Gastrocnemius medialis (tissue), 4 donors: ENCODE data around the gene WFDC13. TPM values are rescaled to one million over a fixed set of nuclear protein-coding genes. Genes with fewer than 3 reads are reported as not detected.

ENCODE experiments used
- ATAC-seq, 2 donors: fragments of 150-250 bp; one replicate each; pipeline ENCODE4 v1.9.1; 2016
- DNase-seq, 2 donors: peaks; one replicate each; pipeline ENCODE4 v3.0.0-alpha.2; 2019
- H3K27ac ChIP-seq, 4 donors: fragments of 200-600 bp; sonication (generic); 1 replicate in 1 of 4; 2 replicates in 3 of 4; pipeline ENCODE4 v1.5.1; 2016 to 2018; ENCODE audit warnings: mild to moderate bottlenecking in 2 of 4, moderate library complexity in 1 of 4
- H3K27me3 ChIP-seq, 3 donors: fragments of 200-600 bp; sonication (generic) in 2 of 3; 1 replicate in 1 of 3; 2 replicates in 2 of 3; pipeline versions ENCODE4 v1.5.1 to v1.6.0; 2016 to 2019; ENCODE audit warnings: mild to moderate bottlenecking in 1 of 3, moderate library complexity in 1 of 3
- H3K36me3 ChIP-seq, 2 donors: fragments of 200-600 bp; sonication (generic) in 1 of 2; one replicate each; pipeline ENCODE4 v1.5.1; 2017 to 2018
- H3K4me1 ChIP-seq, 2 donors: fragments of 200-600 bp; sonication (generic) in 1 of 2; one replicate each; pipeline ENCODE4 v1.5.1; 2016 to 2017; ENCODE audit warnings: mild to moderate bottlenecking in 2 of 2
- H3K4me3 ChIP-seq, 4 donors: fragments of 200-600 bp; sonication (generic) in 3 of 4; 1 replicate in 1 of 4; 2 replicates in 3 of 4; pipeline ENCODE4 v1.5.1; 2016 to 2019; ENCODE audit warnings: mild to moderate bottlenecking in 2 of 4
- H3K9me3 ChIP-seq, 3 donors: fragments of 200-600 bp; sonication (generic) in 2 of 3; 1 replicate in 1 of 3; 2 replicates in 2 of 3; pipeline ENCODE4 v1.5.1; 2016 to 2019
- CTCF ChIP-seq, 5 experiments: fragments of 450-650 bp in 3 of 5; fragments of 200-600 bp in 2 of 5; sonication (generic) in 2 of 5; IDR thresholded peaks in 4 of 5; conservative IDR thresholded peaks in 1 of 5; 1 replicate in 4 of 5; 2 replicates in 1 of 5; pipeline ENCODE4 v1.5.1; 2016 to 2019; ENCODE audit warnings: antibody characterized with exemption in 5 of 5, mild to moderate bottlenecking in 3 of 5, moderate library complexity in 3 of 5
- POLR2A ChIP-seq, 2 donors: fragments of 450-650 bp; IDR thresholded peaks; one replicate each; pipeline ENCODE4 v1.6.1; 2017; ENCODE audit warnings: antibody characterized with exemption in 2 of 2, mild to moderate bottlenecking in 2 of 2, moderate library complexity in 2 of 2
- in situ Hi-C, 4 donors: fragments of 200-750 bp; cut with MboI; loops; one replicate each; pipeline versions ENCODE4 v1.15.0 to v1.8.0; 2017; ENCODE audit warnings: low sequenced_read_pairs in 4 of 4
- intact Hi-C: fragments of 100-400 bp; cut with DNase I; formaldehyde crosslinking; loops from one replicate; pipeline ENCODE4 v1.15.1; 2023; ENCODE audit warnings: low total_unique reads
- microRNA-seq, 2 donors: library from miRNA; unstranded; fragments of <30 nt; microRNA quantifications; one replicate each; pipeline ENCODE4, GENCODE V29; 2016; ENCODE audit warnings: borderline replicate concordance in 2 of 2
- total RNA-seq, 4 donors: library from RNA; depleted of rRNA; stranded (reverse); fragments of >200 nt; gene quantifications; one replicate each; pipeline versions ENCODE4 v1.1.0 to v1.2.3, GENCODE V29; 2016

Gene WFDC13
- total RNA-seq, 4 donors from 2014 or later: not detected

GRCh38 chr20:45758096-45758495, 56.3 kb downstream of the WFDC13 start:
- TF ChIP-seq POLR2A (IDR thresholded peaks at IDR 0.05) (no peak), CTCF (IDR thresholded peaks at IDR 0.05 in 4 of 5, conservative IDR thresholded peaks at IDR 0.05 in 1 of 5) (no peak)
- Histone ChIP-seq H3K27me3 (no peaks in the 10 kb centered on the region), H3K27ac (no peak overlapping the region), H3K36me3 (no peaks in the 10 kb centered on the region), H3K9me3 (peaks cover 0 to 9% (median 0%) of the 10 kb centered on the region in 3 donors), H3K4me3 (no peak overlapping the region), H3K4me1 (no peaks in the 10 kb centered on the region)
- in situ Hi-C loops: loop anchor here in 2 of 4 donors (25.0 kb wide), 3 partner anchors 221 to 746 kb away; partner anchors contain the start of genes EPPIN (in 1 of the 2) and WFDC6 (in 1 of the 2)
- DNase-seq (no peak), ATAC-seq (no peak)
- intact Hi-C loops: no loop called here

Small RNA genes lying within 50 kb of the gene (microRNA-seq; reads per million reads assigned to microRNA genes)
- 0 to 1.7 reads per million in 2 donors for gene MIR3617

Other genes with a start within 250 kb of the WFDC13 start
- gene WFDC2, start 232.3 kb upstream of the WFDC13 start, total RNA-seq: not detected
- not detected for gene SPINT3, start 186.4 kb upstream of the WFDC13 start, total RNA-seq
- not detected for gene WFDC6, start 162.6 kb upstream of the WFDC13 start, total RNA-seq
- not detected for gene EPPIN, start 154.6 kb upstream of the WFDC13 start, total RNA-seq
- gene WFDC8, start 122.8 kb upstream of the WFDC13 start, total RNA-seq: not detected
- not detected for gene WFDC10A, start 72.3 kb upstream of the WFDC13 start, total RNA-seq
- not detected for gene WFDC9, start 70.8 kb upstream of the WFDC13 start, total RNA-seq
- not detected for gene WFDC11, start 31.8 kb upstream of the WFDC13 start, total RNA-seq
- gene WFDC10B, start 3.0 kb downstream of the WFDC13 start, total RNA-seq: not detected
- gene SPINT4, start 20.3 kb downstream of the WFDC13 start, total RNA-seq: not detected
- not detected for gene WFDC3, start 89.8 kb downstream of the WFDC13 start, total RNA-seq
- 10 to 100 TPM; 26.1 to 41.9 (median 36.4) TPM for gene DNTTIP1, start 89.9 kb downstream of the WFDC13 start, total RNA-seq
- gene UBE2C, start 110.6 kb downstream of the WFDC13 start, total RNA-seq: under 1 TPM in 1 of 4 donors, not detected in 3; 0.84 TPM
- gene TNNC2, start 125.3 kb downstream of the WFDC13 start, total RNA-seq: 1,000 to 10,000 TPM; 2,919 to 3,968 (median 3,006) TPM
- gene SNX21, start 131.8 kb downstream of the WFDC13 start, total RNA-seq: 100 to 1,000 TPM in 2 of 4 donors, 10 to 100 TPM in 2; 35.8 to 114 (median 79.0) TPM
- 10 to 100 TPM; 32.3 to 66.2 (median 41.4) TPM for gene ACOT8, start 155.4 kb downstream of the WFDC13 start, total RNA-seq
- 1 to 10 TPM; 1.3 to 3.3 (median 2.1) TPM for gene ZSWIM3, start 155.6 kb downstream of the WFDC13 start, total RNA-seq
- gene ZSWIM1, start 179.2 kb downstream of the WFDC13 start, total RNA-seq: 1 to 10 TPM; 5.7 to 8.5 (median 6.9) TPM
- gene SPATA25, start 185.6 kb downstream of the WFDC13 start, total RNA-seq: 1 to 10 TPM in 2 of 4 donors, under 1 TPM in 1, not detected in 1; 0.71 to 4.1 (median 1.8) TPM
- 10 to 100 TPM in 2 of 4 donors, 1 to 10 TPM in 2; 4.9 to 24.1 (median 10.2) TPM for gene NEURL2, start 189.2 kb downstream of the WFDC13 start, total RNA-seq
- 10 to 100 TPM; 21.9 to 59.2 (median 46.2) TPM for gene CTSA, start 189.3 kb downstream of the WFDC13 start, total RNA-seq
- gene PLTP, start 210.1 kb downstream of the WFDC13 start, total RNA-seq: 10 to 100 TPM; 22.2 to 77.3 (median 37.3) TPM
- gene PCIF1, start 232.6 kb downstream of the WFDC13 start, total RNA-seq: 10 to 100 TPM; 32.1 to 51.2 (median 37.0) TPM